Muscle of arm (tissue), 12 donors: Measurements from ENCODE around the gene ATMIN. TPM values are rescaled to one million over a fixed set of nuclear protein-coding genes. Genes with fewer than 3 reads are reported as not detected.

Source experiments
- DNase-seq: peaks from one replicate; pipeline ENCODE4 v3.0.0-alpha.2; 2013
- polyA plus RNA-seq, 12 donors: library from polyadenylated mRNA; unstranded; fragments of 120-200 nt; gene quantifications; one replicate each; pipeline ENCODE4 v1.2.1, GENCODE V29; 2013; ENCODE audit not compliant: insufficient read length in 12 of 12

ATMIN gene
- polyA plus RNA-seq, 12 donors, result 30.0 to 42.1 (median 36.2) TPM; not detected in 1

GRCh38 chr16:81061307-81061640 lies 25.6 kb downstream of the ATMIN start:
- no peak for DNase-seq

DNA sequence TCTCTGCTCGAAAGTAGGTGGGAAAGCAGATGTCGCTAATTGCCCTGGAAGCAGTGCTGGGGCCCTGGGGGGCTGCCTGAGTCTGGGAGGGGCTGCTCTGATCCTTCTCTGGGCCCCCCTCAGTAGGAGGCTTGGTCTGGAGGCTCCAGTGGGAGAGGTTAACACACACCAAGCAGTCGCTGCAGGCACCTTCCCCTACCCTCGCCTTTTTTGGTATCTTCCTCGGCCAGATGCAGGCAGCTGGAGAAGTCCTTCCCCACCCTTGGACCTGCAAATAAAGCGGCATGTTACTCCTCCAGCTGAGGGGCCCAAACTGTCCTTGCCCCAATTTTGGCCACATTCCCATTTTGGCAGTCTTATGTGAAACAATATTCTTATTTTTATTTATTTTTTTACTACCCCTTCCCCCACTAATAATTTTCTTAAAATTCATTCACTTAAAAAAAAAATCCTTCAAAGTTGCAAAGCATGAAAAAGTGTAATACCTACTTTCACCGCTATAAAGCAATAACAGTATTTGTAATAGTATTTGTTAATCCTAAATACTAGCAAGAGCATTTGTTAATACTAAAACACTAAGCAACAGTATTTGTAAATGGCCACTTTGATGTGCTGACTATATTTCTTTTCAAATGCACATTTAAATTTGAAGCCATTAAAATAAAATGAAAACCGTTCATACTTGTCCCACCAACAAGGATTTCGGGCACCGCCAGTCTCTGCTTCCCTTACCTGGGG lies 26.4 kb downstream of the ATMIN start:
- no peak for DNase-seq

DNA sequence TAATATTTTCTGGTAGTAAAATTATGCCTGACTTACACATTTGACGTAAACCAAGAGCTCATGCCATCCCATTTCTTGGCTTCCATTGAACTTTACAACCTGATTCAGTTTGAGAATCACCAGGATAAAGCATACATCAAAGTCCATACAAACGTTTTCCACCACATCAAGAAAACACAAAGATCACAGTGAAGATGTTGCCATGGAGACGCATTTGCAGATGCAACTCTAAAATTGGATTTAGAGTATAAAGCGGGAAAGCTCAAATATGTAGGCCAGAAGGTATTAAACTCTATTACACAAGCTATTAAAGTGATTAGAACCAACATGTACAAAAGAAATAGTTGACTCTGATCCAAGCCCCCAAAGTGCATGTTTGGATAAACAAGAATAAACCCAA lies 31.0 kb downstream of the ATMIN start:
- DNase-seq, result no peak

- DNase-seq, result no peak
These were observed 31.5 kb downstream of the ATMIN start for GRCh38 chr16:81067166-81067565.

DNA sequence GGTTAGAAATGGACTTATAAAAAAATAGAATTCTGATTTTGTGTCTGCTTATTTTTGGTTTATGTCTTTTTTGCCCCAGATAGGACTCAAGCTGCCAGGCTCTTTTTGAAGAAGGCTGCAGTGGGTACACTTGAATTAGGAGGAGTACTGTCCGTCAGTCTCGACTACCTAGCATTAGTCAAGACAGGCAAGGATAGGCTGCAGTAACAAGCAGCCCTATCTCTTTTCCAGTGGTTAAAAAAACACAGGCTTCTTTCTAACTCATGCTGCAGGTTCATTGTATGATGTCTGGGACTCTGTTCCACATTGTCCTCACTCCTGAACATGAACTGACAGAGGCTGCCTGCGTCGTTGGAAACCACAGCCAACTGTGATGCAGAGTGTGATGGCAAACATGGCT lies 33.4 kb downstream of the ATMIN start:
- no peak for DNase-seq

DNA sequence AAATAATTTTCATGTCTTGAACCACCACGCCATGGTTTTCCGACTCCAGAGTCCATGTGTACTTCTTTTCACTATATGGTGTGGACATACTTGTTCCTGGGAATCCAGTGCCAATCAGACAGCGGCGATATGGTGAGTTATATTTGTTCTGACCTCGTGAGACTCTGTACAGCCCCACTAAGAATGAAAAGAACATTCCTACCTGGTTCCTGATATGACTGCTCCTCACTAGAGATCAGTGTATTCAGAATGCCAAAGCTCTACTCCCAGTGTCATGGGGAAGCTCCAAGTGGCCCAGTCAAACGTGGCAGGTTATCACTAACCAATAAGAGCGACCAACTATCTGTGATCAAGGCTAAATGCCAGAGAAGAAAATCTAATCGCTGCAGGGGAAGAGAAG lies 35.3 kb downstream of the ATMIN start:
- no peak for DNase-seq

DNA sequence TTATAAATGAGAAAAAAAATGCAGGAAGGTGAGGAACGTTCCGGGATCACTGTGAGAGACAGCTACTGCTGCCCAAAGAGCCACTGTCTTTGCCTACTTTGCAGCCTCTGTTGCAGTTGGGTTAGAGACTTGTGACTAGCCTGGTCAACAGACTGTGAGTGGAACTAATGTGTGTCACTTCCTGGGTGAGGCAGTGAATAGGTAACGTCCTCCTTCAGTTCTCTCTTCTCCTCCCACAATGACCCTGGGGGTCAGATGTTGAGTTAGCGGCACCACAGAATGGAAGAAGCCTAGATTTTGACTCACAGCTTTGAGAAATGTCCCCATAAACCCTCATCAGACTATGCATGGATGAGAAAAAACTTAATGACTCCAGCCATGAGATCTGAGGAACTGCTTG lies 36.2 kb downstream of the ATMIN start:
- no peak for DNase-seq

GRCh38 chr16:81073560-81074330 lies 38.1 kb downstream of the ATMIN start:
- DNase-seq, result no peak

GRCh38 chr16:81076566-81077075 lies 41.0 kb downstream of the ATMIN start:
- no peak for DNase-seq

DNA sequence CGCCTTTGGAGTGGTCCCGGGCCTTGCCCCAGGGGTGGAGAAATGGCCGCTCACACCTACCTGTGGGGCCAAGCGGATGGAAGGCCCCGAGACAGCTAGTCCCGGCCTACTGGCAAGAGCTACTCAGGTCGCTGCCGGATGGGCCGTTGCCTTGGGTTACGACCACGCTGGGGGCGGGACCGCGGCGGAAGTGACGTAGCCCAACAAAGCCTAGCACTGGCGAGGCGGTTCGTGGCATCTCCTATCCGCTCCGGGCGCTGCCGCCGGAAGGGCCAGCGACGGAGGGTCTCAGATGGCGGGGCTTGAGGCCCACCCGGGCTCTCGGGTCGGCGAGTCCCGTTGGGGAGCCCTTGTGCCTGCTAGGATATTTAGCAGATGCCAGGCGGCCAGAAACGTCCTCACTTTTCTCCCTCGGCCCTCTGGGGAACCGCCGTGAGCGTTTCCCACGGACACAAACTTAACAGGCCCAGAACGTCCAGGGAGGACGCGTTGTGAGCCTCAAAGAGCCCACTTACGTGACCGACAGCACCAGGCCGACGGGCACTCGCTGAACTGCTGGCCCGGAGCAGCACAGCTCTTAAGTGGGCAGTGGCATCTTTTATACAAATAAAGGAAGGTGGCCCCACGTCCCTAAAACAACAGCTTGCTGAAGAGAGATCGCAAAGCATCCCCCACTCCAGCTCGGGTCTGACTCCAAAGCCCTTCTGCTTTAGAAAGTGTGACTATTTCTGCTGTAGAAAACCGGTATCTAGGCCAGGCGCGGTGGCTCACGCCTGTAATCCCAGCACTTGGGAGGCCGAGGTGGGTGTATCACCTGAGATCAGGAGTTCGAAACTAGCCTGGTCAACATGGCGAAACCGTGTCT lies 41.7 kb downstream of the ATMIN start, which contains the start of gene C16orf46:
Gene C16orf46, minus strand, starts transcription at position 163 of the 865 bp plus-strand sequence. CDS start 13,283 bp downstream, outside the sequence.
- peak; percentile 98 for DNase-seq

DNA sequence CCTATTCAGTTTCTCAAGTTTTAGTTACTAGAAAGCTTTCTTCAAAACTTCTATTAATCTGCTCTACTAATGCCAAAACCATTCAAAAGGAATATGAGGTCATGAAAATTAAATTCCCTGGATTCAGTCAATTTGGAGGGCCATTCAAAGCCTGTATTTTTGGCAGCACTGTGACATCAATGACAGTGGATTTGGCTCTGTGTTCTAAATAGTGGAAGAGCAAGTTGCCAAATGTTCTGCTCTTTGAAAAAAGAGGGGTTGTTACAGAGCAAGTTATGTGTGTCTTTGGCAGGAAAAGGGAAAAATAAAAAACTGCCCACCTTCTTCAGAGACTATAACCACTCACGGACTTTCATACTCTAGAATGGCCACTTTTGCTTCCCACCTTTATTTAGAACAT lies 44.6 kb downstream of the ATMIN start:
- no peak for DNase-seq

DNA sequence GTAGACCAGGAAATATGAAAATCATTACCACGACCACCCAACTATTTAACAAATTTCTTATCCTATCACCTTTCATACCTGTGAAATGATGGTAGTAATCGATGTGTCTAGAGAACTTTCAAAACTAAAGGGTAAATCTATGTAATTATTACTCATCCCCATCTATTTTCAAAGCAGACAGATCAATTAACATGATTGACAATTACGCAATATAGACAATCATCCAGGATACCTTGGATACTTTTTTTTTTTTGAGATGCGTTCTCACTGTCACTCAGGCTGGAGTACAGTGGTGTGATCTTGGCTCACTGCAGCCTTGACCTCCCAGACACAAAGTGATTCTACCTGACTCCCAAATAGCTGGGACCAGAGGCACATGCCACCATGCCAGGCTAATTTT lies 45.4 kb downstream of the ATMIN start:
- no peak for DNase-seq

DNA sequence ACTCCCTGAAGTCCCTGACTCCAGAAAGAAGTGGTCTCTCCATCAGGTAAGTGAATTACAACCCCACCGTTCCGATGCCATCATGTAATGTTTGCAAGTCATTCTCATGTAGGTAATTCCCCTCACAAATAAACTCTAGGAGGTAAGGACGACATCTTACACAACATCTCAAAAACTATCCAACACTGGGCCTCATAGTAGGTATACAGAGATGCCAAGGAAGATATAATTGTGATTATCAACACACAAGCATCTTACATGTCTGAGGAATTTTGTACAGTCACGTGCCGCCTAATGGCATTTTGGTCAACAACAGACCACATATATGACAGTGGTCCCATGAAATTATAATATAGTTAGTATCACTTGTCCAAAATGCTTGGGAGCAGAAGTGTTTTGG lies 53.2 kb downstream of the ATMIN start:
- no peak for DNase-seq

DNA sequence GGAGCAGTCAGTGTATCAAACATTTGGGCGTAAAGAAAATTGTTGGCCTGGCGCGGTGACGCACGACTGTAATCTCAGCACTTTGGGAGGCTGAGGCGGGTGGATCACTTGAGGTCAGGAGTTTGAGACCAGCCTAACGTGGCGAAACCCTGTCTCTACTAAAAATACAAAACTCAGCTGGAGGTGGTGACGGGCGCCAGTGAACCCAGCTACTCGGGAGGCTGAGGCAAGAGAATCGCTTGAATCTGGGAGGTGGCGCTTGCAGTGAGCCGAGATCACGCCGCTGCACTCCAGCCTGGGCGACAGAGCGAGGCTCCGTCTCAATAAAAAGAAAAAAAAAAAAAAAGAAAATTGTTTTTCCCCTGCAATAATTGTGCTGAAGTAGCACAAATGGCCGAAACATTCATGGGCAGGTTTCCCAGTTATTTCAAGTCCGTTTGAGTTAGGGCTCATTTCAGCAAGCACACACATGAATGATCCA lies 59.2 kb downstream of the ATMIN start:
- peak; percentile 45 for DNase-seq

DNA sequence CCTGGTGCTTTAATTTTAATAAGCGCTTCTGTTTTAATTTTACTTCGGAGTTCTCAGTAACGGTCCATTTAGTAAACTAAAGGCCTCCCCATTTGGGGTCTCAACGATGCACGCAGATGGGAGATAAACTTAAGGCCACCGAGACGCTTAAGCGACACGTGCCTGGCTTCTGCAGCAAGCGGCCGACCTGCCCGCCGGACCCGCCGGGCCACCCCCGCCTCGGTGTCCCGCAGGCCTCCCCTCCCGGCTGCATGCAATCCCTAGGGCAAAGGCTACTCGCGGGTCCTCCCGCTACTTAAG lies 60.0 kb downstream of the ATMIN start:
- DNase-seq, result peak; percentile 32

DNA sequence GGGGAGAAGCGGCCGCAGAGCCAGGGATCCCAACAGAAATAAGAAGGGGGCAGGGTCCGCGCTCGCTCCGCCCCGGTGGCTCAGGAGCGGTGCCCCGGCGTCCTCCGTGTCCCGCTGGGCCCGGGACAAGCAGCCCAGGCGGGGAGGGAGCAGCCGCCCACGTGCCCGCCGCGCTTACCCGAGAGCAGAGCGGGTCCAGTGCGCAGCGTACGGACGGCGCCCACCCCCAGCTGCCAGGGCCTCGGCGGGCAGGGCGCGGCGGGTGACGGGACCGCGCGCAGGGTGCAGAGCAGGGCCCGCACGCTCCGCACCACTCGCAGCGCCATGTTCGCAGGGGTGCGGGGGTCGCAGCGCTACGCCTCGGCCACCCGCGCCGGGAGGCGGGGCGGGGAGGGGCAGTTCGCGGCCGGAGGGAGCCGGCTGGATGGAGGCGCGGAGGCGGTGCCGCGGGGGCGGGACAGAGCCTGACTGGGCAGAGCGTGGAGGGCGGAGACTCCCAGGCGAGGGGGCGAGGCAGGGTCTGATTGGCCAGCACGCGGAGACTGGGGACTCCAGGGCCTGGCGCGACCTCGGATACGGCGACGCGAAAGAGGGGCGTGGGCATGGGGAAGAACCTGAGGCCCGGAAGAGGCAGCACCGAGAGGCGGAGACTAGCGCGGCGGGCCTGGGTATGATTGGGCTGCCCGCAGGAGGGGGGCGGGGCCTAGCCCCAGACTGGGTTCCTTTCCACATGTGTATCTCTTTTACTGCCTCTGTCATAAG lies 60.5 kb downstream of the ATMIN start, which contains the start of gene GCSH:
Gene GCSH, minus strand, starts transcription at position 443 of the 762 bp plus-strand sequence. Its CDS starts 117 bp downstream, at position 326.
- peak; percentile 99 for DNase-seq

- no peak for DNase-seq
These were observed 61.1 kb downstream of the ATMIN start for GRCh38 chr16:81096715-81097208.
